ENCODE results near the gene VSTM1. TPM values are rescaled to one million over a fixed set of nuclear protein-coding genes. Genes with fewer than 3 reads are reported as not detected.

The VSTM1 gene, protein sequence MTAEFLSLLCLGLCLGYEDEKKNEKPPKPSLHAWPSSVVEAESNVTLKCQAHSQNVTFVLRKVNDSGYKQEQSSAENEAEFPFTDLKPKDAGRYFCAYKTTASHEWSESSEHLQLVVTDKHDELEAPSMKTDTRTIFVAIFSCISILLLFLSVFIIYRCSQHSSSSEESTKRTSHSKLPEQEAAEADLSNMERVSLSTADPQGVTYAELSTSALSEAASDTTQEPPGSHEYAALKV
- not detected in 2 replicates for total RNA-seq

DNA sequence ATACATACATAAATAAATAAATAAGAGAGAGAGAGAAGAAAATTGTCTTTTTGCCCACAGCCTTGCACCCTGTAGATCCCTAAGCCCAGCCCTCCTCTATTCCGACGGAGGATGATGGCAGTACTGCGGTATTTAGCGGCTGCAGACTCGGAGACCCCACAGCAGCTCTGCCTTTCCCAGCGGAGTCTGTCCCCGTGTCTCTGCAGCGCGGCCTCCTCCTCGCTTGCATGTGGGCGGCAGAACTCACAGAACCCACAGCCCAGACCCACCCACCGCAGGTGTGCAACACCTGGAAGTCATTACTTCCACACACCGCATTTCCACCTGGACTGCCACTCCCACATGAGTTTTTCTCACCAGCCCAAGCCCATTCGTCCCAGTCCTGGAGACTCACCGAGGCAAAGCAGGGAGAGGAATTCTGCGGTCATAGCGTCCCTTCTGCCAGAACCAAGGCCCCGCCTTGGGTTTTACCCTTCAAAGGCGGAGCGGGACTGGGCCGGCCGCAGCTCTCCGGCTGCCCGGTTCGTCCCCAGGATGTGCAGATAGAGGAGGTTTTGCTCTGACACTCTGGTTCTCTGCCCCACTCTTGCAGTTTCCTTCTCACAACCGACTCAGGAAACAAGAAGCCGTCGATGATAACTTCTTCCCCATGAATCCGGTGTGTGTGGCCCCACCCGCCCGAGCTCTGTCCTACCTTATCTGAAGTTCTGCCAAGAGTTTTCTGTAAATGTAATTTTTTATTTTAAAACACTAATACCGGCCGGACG is at the start of gene VSTM1:
Gene VSTM1 (minus strand): TSS at position 548 of the 767 bp plus-strand sequence. CDS start 120 bp downstream, at position 428.

DNA sequence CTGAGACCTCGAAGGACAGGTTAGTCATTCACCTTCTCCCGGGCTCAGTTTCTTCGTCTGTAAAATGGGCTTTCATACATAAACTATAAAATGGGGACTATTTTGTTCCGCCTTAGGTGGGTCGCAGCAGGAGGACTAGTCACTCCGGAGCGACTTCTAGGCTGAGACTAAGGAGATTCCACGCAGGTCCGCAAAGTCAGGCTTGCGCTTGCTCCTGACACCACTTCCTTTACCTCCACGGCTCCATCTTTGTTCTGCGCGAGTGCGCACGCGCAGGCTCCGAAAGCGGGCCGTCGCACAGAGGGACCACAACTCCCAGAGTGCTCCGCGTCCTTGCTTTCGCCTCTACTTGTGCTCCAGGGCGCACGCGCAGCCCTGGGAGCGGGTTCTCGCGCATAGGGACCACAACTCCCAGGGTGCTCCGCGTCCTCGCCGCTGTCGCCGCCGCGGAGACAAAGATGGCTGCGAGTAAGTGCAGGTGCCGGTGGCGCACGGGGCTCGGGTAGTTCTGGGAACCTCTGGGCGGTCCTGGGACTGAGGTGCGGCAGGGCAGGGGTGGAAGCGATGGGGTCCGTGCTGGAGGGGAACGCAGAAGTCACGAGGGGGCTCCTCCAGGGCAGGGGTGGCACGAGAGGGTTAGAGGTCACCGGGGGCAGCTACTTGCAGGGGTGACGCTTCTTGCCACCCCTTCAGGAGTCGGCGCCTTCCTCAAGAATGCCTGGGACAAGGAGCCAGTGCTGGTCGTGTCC is 38.9 kb upstream of the VSTM1 start, which contains the start of gene NDUFA3:
Gene NDUFA3 (plus strand): TSS at position 435 of the 749 bp plus-strand sequence. CDS start 24 bp downstream, at position 459.

DNA sequence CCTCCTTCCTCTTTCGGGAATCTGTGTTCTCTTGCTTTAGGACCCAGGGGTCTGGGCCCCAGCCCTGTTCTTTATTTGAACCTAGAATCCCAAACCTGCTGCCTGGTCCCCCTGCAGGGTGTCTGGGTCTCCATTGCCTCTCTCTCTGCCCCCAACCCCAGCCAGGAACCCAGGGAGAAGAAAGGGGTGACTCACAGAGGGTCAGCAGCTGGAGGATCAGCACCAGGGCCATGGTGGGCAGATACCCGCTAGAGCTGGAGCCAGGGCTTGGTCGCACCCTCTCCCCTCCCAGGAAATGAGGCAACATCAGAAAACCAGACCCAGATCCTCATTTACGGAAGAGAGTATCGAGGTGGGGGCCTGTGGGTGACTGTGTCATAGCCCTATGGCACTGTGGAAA is 36.9 kb upstream of the VSTM1 start, which contains the start of gene OSCAR:
Gene OSCAR (minus strand): TSS at position 243 of the 400 bp plus-strand sequence. CDS start 11 bp downstream, at position 232.

DNA sequence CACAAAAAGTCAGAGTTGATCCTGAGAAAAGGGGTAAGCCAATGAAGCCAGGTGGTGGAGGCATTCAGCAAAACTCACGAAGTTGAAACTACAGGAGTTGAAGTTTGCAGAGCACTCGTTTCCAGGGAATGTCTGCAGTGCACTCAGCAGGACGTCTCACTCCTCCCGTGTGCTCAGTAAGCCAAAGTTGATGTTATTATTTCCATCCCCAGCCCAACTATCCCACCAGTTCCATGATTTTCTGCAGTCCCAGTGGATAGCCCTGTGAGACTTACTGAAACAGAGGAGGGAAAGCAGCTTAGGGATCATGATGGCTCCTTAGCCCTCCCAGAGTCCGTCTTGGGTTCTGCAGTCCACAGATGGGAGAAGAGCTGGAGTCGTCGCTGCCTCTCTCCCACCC is 17.3 kb upstream of the VSTM1 start, which contains the start of gene TARM1:
Gene TARM1 (minus strand): TSS at position 334 of the 400 bp plus-strand sequence. CDS start 25 bp downstream, at position 309.

DNA sequence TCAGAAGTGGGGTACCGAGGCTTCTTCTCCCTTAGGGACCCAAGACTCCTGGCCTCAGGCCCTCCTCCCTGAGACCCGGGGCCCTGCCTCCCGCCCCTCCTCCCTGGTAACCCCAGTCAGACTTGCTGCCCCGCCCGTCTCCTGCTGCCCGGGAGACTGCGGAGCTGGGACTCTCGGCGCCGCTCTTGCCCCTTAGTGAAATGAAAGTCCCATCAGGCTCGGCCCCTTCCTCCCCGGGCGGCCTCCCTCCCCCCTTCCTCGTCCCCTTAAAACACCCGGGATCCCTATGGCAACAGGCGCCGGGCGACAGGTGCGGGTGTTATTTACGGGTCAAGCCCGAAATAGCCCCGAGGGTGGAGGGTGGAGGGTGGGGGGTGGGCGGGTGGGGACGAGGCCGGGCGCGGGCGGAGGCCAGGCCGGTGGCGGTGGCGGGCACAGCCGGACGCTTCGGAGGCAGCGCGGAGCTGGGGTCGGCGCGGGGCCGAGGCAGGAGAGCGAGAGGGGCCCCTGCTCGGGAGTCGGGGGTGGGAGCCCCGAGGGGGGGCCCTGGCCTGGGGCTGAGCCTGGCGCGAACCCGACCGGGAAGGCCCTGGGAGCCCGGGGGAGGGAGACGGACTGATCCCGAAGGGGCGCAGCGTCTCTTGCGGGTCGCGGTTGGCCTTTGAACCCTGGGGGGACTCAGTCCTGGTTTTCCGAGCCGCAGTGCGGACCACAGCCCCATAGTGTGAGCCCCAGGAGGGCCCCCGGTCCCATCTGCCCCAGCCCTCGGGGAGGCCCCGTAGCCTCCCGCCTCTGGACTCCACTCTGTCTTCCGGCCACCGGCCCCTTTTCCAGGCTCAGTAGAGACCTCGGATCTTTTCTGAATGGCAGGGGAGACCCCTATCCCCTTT is 72.2 kb downstream of the VSTM1 start, which contains the start of gene CACNG6:
Gene CACNG6 (plus strand): TSS at position 414 of the 890 bp plus-strand sequence. CDS start 1,241 bp downstream, outside the sequence.

Other genes with a start within 250 kb of the VSTM1 start
- under 0.01 TPM in 1 of 2 replicates, not detected in the other for gene NLRP12, start 239.6 kb downstream of the VSTM1 start, total RNA-seq
- 8.6 and 16.4 TPM in 2 replicates for gene MYADM, start 196.0 kb downstream of the VSTM1 start, total RNA-seq
- 0.19 and 0.26 TPM in 2 replicates for gene PRKCG, start 181.7 kb downstream of the VSTM1 start, total RNA-seq
- 0.13 and 0.75 TPM in 2 replicates for gene CACNG7, start 154.6 kb downstream of the VSTM1 start, total RNA-seq
- gene CACNG8, start 101.0 kb downstream of the VSTM1 start, total RNA-seq, result 0.12 and 0.26 TPM in 2 replicates
- gene CACNG6, start 72.3 kb downstream of the VSTM1 start, total RNA-seq, result 0.37 and 0.53 TPM in 2 replicates
- gene TARM1, start 17.5 kb upstream of the VSTM1 start, total RNA-seq, result not detected in 2 replicates
- 0.06 and 0.13 TPM in 2 replicates for gene OSCAR, start 36.9 kb upstream of the VSTM1 start, total RNA-seq
- gene NDUFA3, start 39.0 kb upstream of the VSTM1 start, total RNA-seq, result 19.5 and 23.3 TPM in 2 replicates
- gene TFPT, start 51.8 kb upstream of the VSTM1 start, total RNA-seq, result 20.6 and 26.0 TPM in 2 replicates
- 54.7 and 58.1 TPM in 2 replicates for gene PRPF31, start 51.9 kb upstream of the VSTM1 start, total RNA-seq
- gene CNOT3, start 73.9 kb upstream of the VSTM1 start, total RNA-seq, result 11.0 and 15.3 TPM in 2 replicates
- 7.3 and 7.9 TPM in 2 replicates for gene LENG1, start 95.8 kb upstream of the VSTM1 start, total RNA-seq
- 0.31 TPM in 1 of 2 replicates, not detected in the other for gene TMC4, start 109.3 kb upstream of the VSTM1 start, total RNA-seq
- gene MBOAT7, start 125.7 kb upstream of the VSTM1 start, total RNA-seq, result 22.6 and 24.0 TPM in 2 replicates
- gene TSEN34, start 127.4 kb upstream of the VSTM1 start, total RNA-seq, result 38.7 and 39.7 TPM in 2 replicates
- 2,262 and 2,314 TPM in 2 replicates for gene RPS9, start 137.0 kb upstream of the VSTM1 start, total RNA-seq
- gene LILRB3, start 159.1 kb upstream of the VSTM1 start, total RNA-seq, result not detected in 2 replicates
- gene LILRA6, start 178.9 kb upstream of the VSTM1 start, total RNA-seq, result not detected in 2 replicates
- gene LILRB5, start 193.4 kb upstream of the VSTM1 start, total RNA-seq, result not detected in 2 replicates
- gene LILRB2, start 217.2 kb upstream of the VSTM1 start, total RNA-seq, result not detected in 2 replicates
- gene LILRA5, start 249.3 kb upstream of the VSTM1 start, total RNA-seq, result not detected in 2 replicates

Measured in aortic smooth muscle cell (primary cell).